Adrenal gland (tissue), 12 donors: ENCODE results near the gene PDE6B. TPM values are rescaled to one million over a fixed set of nuclear protein-coding genes. Genes with fewer than 3 reads are reported as not detected.

Source experiments
- DNase-seq, 7 donors: peaks; one replicate each; pipeline ENCODE4 v3.0.0-alpha.2; 2019 to 2020
- H3K27ac ChIP-seq, 5 donors: fragments of 200-600 bp; sonication (generic) in 4 of 5; 1 replicate in 3 of 5; 2 replicates in 2 of 5; pipeline versions ENCODE4 v1.5.1 to v1.8.0; 2016 to 2020; ENCODE audit warnings: mild to moderate bottlenecking in 1 of 5
- H3K27me3 ChIP-seq: fragments of 200-600 bp; 2 replicates; pipeline ENCODE4 v1.8.0; 2021
- H3K36me3 ChIP-seq, 2 donors: fragments of 200-600 bp; replicated peaks in 1 of 2; 1 replicate in 1 of 2; 2 replicates in 1 of 2; pipeline versions ENCODE4 v1.5.1 to v1.8.0; 2018 to 2022
- H3K4me1 ChIP-seq, 2 donors: fragments of 200-600 bp; replicated peaks in 1 of 2; 1 replicate in 1 of 2; 2 replicates in 1 of 2; pipeline versions ENCODE4 v1.5.1 to v1.8.0; 2018 to 2021
- H3K4me3 ChIP-seq, 4 donors: fragments of 200-600 bp; sonication (generic) in 3 of 4; one replicate each; pipeline ENCODE4 v1.5.1; 2016 to 2018
- H3K9me3 ChIP-seq, 3 donors: fragments of 200-600 bp; sonication (generic) in 1 of 3; replicated peaks in 1 of 3; 1 replicate in 2 of 3; 2 replicates in 1 of 3; pipeline versions ENCODE4 v1.5.1 to v1.8.0; 2016 to 2021
- POLR2A ChIP-seq, 2 donors: fragments of 450-650 bp; IDR thresholded peaks; one replicate each; pipeline ENCODE4 v1.6.1; 2017; ENCODE audit warnings: antibody characterized with exemption in 2 of 2, mild to moderate bottlenecking in 2 of 2, moderate library complexity in 1 of 2
- WGBS, 4 donors: extraction: QIAGEN DNeasy Blood & Tissue Kit in 2 of 4; methylation state at CpG; one replicate each; pipeline versions ENCODE4 v1.1.5 to v1.1.7; 2013 to 2017; 5-methylcytosine and 5-hydroxymethylcytosine counted together
- intact Hi-C, 2 donors: fragments of 100-400 bp; cut with DNase I; formaldehyde crosslinking; loops; one replicate each; pipeline versions ENCODE4 v1.14.1 to v1.15.0; 2022 to 2023
- polyA plus RNA-seq, 3 donors: library from polyadenylated mRNA; stranded (reverse); fragments of 200-250 nt in 2 of 3; fragments of 350-450 nt in 1 of 3; fragmentation: Illumina TruSeq in 1 of 3; extraction: RNeasy Lipid Tissue Mini Kit (QIAGEN cat#74804) in 1 of 3; gene quantifications; one replicate each; pipeline ENCODE4 v1.2.3, GENCODE V29; 2013 to 2014
- total RNA-seq, 9 donors: library from RNA; depleted of rRNA in 4 of 9; stranded (reverse); fragments of >200 nt in 4 of 9; fragments of 120-200 nt in 1 of 9; fragmentation: NEBNext Ultra II Directional in 1 of 9; extraction: Animal tissue kit (Norgen Biotek cat#: 25700) in 1 of 9; gene quantifications; one replicate each; pipeline versions ENCODE4 v1.1.0 to v1.2.4, GENCODE V29; 2013 to 2023
- TF ChIP-seq, protein P1 (sequence below), 6 experiments: fragments of 450-650 bp in 4 of 6; fragments of 200-600 bp in 2 of 6; sonication (generic) in 1 of 6; IDR thresholded peaks; 1 replicate in 5 of 6; 2 replicates in 1 of 6; pipeline versions ENCODE4 v1.5.1 to v1.8.0; 2016 to 2021; ENCODE audit warnings: antibody characterized with exemption in 6 of 6, mild to moderate bottlenecking in 2 of 6, moderate library complexity in 1 of 6
- donor health status: healthy with polysubstance abuse.
- donor health status: Bipolar disorder and iron deficiency.
- donor health status: DM: yes; HTN: yes; CAD: no.
- donor health status: DM: no; HTN: no; CAD: no.
- donor health status: DM: no; HTN: no; CAD: no.
- donor health status: DM: yes; HTN: yes; CAD: no.

The PDE6B gene
- total and polyA plus RNA-seq, 12 donors = 0.68 to 26.6 (median 1.9) TPM; not detected in 2

DNA sequence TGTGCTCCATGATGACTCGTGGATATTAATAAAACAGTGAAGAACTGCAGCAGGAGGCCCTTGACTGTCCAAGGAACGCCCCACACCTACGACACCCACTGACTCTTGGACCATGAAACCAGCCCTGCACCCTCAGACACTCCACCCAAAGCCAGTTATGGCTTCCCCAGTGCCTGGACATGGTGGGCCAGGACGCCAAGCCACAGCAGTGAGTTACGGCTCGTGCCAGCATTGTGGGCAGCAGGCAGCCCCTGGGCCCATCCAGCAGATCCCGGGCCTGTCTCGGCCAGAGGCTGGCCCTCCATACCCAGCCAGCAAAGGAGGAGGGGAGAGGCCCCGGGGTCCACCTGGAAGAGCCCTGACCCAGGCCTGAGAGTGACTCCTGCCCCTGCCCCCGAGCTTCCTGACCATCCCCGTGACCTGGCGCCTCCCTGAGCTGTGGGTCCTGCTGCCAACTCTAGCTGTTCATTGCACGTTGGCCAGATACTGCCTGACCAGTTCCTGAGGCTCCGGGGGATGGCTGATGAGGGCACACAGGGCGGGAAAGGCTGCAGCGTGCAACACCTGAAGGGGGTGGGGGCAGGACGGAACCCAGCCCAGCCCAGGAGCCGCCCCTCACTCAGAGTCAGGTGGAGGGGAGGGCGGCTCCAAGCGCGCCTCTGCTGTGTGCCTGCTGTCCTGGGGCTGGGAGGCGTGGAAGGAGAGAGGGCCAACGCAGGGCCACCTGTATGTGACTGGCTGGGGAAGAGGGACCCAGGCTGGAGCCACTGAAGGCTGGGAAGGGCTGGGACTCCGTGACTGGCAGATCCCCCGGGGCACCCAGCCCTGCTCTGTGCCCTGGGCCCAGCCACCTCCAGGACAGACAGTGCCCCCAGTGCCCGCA lies 62.8 kb downstream of the PDE6B start:
- intact Hi-C loops = no loop called here
- 63 to 83% (median 74%) methylated on average over 12 to 26 of the region's 26 CpGs for WGBS, 4 donors
- no peaks in the 10 kb centered on the region for H3K36me3 ChIP-seq

DNA sequence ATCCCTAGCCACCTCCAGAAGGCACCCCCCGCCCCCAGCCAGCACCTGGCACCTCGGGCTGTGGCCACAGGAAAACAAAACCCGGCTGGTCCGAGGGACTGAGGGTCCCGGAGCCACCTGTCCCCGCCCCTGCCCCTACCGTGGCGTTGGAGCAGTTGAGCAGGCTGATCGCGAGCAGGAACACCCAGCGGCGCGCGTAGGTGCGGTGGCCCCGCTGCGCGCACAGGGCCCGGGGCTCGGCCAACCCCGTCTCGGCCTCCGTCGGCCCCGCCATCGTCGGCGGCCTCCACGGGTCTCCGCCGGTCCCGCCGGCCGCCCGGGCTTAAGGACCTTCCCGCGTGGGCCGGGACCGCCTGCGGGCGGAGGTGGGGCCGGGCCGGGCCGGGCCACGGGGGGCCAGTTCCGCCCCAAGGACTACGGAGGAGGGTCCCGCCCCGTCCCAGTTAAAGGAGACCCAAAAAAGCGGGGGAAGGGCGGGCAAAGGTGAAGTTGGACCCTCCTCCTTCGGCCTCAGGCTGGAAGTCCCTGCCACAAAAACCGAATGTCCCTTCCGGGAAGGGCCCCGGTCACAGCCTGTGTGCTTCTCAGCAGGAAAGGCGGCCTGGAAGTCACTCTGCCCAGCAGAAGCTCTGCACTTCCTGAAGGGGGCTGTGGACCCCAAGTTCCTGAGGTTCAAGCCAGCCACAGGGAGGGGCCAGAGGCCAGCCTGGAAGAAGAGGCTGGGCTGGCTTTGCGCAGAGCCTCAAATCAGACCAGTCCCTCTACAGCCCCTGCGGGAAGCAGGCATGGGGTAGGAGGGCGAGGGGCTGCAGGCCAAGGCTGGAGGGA lies 63.7 kb downstream of the PDE6B start, which contains the start of gene SLC49A3:
TSS of gene SLC49A3 (minus strand) at position 298 of the 828 bp plus-strand sequence. CDS start at position 274, 24 bp downstream.
- H3K9me3 ChIP-seq = no peaks in the 10 kb centered on the region
- intact Hi-C loops = no loop called here
- 26 to 65% (median 43%) methylated on average over 32 to 59 of the region's 59 CpGs for WGBS, 4 donors
- peak within 1 kb of the TSS; percentile 83 to 99 (median 97) for H3K27ac ChIP-seq
- peaks cover 20 to 36% of the 10 kb centered on the region in 2 donors for H3K4me1 ChIP-seq
- no peak for TF ChIP-seq POLR2A (IDR thresholded peaks at IDR 0.05)
- TF ChIP-seq, protein P1, sequence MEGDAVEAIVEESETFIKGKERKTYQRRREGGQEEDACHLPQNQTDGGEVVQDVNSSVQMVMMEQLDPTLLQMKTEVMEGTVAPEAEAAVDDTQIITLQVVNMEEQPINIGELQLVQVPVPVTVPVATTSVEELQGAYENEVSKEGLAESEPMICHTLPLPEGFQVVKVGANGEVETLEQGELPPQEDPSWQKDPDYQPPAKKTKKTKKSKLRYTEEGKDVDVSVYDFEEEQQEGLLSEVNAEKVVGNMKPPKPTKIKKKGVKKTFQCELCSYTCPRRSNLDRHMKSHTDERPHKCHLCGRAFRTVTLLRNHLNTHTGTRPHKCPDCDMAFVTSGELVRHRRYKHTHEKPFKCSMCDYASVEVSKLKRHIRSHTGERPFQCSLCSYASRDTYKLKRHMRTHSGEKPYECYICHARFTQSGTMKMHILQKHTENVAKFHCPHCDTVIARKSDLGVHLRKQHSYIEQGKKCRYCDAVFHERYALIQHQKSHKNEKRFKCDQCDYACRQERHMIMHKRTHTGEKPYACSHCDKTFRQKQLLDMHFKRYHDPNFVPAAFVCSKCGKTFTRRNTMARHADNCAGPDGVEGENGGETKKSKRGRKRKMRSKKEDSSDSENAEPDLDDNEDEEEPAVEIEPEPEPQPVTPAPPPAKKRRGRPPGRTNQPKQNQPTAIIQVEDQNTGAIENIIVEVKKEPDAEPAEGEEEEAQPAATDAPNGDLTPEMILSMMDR (IDR thresholded peaks at IDR 0.05) = no peak
- no peak for DNase-seq
- H3K27me3 ChIP-seq = no peaks in the 10 kb centered on the region
- H3K4me3 ChIP-seq = peak within 1 kb of the TSS in 1 of 4 donors; percentile 54
- no peaks in the 10 kb centered on the region for H3K36me3 ChIP-seq

More for the DNA sequence above, 62.8 kb downstream of the PDE6B start:
- peak overlapping the region; percentile 83 to 99 (median 97) for H3K27ac ChIP-seq
- no peaks in the 10 kb centered on the region for H3K27me3 ChIP-seq
- peak in 5 of 7 donors; percentile 51 to 65 (median 53) for DNase-seq
- no peaks in the 10 kb centered on the region for H3K9me3 ChIP-seq
- peaks cover 20 to 41% of the 10 kb centered on the region in 2 donors for H3K4me1 ChIP-seq
- TF ChIP-seq, protein P1 (IDR thresholded peaks at IDR 0.05) = no peak
- no peak for TF ChIP-seq POLR2A (IDR thresholded peaks at IDR 0.05)
- peak overlapping the region in 1 of 4 donors; percentile 54 for H3K4me3 ChIP-seq

DNA sequence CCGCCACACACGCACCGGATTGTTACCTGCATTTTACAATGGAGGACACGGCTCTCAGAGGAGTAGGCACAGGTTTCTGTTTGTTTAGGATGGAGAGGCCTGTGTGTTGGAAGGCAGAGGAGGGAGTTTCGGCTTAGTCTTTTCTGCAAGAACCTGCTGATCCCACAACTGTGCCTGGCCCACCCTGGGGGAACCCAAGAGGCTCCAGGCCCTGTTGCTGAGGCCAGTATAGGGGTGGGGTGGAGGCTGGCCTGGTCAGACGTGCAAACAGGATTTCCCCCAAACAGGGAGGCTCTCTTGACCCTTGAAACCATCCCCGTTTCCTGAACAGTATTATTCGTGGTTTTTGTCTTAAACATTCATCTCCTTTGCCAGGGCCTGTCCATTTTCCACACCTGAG lies 64.3 kb downstream of the PDE6B start:
- no peak for TF ChIP-seq POLR2A (IDR thresholded peaks at IDR 0.05)
- TF ChIP-seq, protein P1 (IDR thresholded peaks at IDR 0.05) = no peak
- H3K36me3 ChIP-seq = no peaks in the 10 kb centered on the region
- no peaks in the 10 kb centered on the region for H3K9me3 ChIP-seq
- intact Hi-C loops = no loop called here
- no peaks in the 10 kb centered on the region for H3K27me3 ChIP-seq
- no peak for DNase-seq
- H3K27ac ChIP-seq = peak overlapping the region in 4 of 5 donors; percentile 30 to 99 (median 90)
- H3K4me1 ChIP-seq = peaks cover 20 to 36% of the 10 kb centered on the region in 2 donors
- H3K4me3 ChIP-seq = peak overlapping the region in 1 of 4 donors; percentile 54
- 81 to 85% (median 82%) methylated on average over 8 of the region's 8 CpGs for WGBS, 4 donors
